Retina (tissue), 1 donor: ENCODE measurements around the gene ABHD17A.
A peak's percentile ranks its signal among the peaks of the same experiment; 100 is the strongest.

Experiments
- DNase-seq: peaks from one replicate; pipeline ENCODE4 v3.0.0-alpha.2; 2016

ABHD17A gene

DNA sequence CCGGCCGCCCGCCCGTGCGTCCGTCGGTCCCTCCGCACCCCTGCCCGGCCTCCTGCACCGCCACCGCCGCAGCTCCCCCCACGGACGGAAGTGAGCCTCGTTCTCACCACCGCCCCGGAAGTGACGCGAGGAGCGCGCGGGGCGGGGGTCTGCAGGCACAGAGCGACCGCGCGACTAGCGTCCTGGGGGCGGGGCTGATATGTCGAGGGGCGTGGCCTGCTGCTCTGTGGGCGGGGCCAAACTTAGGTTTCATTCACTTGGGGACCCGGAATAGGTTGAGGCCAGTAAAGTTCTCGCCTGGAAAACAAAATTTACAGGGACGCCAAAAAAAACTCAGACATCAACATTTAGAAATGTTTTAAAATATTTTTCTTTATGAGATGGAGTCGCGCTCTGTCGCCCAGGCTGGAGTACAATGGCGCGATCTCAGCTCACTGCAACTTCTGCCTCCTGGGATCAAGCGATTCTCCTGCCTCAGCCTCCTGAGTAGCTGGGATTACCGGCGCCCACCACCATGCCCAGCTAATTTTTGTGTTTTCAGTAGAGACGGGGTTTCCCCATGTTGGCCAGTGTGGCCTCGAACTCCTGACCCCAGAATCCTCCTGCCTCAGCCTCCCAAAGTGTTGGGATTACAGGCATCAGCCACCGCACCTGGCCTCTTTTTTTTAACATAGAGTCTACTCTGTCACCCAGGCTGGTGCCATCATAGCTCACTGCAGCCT lies at the start of gene ABHD17A:
Gene ABHD17A, minus strand, starts transcription at position 99 of the 722 bp plus-strand sequence. CDS start 3,930 bp downstream, outside the sequence.
- peak; percentile 94 for DNase-seq

- no peak for DNase-seq
Measured at GRCh38 chr19:1933942-1934341, 48.6 kb upstream of the ABHD17A start.

GRCh38 chr19:1933244-1933643 lies 47.9 kb upstream of the ABHD17A start:
- DNase-seq, result no peak

DNA sequence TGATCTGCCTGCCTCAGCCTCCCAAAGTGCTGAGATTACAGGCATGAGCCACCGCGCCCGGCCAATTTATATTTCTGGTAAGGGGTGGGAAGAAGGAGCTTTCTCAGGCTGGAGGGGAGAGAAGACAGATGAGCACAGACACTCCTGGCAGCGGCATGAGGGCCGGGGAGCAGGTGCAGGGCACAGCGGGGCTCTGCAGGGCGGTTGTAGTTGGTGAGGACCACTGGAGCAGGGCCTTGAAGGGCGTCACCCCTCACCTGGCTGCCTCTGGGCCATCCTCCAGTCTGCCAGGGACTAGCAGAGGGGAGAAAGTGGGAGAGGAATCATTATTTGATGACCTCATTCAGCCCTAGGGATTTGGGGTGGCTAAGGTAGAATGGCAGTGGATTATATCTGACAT lies 47.1 kb upstream of the ABHD17A start:
- DNase-seq, result no peak

- DNase-seq, result no peak
Measured at GRCh38 chr19:1931445-1931844, 46.1 kb upstream of the ABHD17A start.

GRCh38 chr19:1929021-1929742 lies 43.9 kb upstream of the ABHD17A start:
- DNase-seq, result peak; percentile 90

DNA sequence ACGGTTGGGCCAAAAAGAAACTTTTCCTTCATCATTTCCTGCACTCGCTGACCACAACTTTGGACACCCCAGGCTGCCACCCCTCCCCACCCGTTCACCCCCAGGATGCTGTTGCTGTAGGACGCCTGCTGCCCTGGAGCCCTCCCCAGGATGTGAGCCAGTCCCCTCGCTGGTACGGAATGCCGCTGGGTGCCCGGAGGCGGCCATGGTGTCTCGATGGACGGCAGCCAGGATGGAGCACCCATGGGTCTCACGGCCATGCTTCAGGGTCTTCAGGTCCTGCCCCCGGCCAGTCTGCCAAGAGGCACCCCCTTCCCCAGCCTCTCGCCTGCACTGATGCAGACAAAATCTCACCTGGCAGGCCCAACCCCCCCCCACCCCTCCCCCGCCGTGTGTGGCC lies 40.2 kb upstream of the ABHD17A start:
- DNase-seq, result no peak

DNA sequence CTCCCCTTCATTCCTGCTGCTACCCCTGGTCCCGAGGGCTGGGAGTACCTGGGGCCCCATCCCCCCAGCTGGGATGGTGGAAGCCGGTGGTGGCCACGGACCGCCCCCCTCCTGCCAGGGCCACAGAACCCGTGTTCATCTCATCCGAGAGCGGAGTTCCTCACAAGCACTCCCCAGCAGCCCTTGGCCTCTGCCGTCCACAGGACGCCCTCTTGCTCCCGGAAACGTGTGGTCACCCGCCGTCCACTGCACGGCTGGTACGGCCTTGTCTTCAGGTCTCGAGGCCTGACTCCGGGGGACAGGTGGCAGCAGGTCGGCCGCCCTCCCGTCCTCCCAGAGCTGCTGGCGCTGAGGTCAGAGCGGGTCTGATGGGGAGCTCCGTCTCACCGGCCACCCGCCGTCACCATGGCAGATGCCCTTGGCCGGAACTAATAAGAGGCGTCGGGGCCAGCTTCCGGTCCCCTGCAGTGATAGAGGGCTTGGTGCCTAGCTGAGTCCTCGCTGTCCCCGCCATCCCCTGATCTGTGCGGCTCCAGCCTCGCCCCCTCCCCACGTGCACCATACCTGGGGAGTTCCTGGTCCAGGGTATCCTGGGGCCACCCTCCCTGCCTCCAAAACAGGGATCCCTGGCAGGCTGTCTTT lies 39.1 kb upstream of the ABHD17A start:
- no peak for DNase-seq

GRCh38 chr19:1923319-1923718 lies 38.0 kb upstream of the ABHD17A start:
- DNase-seq, result no peak

DNA sequence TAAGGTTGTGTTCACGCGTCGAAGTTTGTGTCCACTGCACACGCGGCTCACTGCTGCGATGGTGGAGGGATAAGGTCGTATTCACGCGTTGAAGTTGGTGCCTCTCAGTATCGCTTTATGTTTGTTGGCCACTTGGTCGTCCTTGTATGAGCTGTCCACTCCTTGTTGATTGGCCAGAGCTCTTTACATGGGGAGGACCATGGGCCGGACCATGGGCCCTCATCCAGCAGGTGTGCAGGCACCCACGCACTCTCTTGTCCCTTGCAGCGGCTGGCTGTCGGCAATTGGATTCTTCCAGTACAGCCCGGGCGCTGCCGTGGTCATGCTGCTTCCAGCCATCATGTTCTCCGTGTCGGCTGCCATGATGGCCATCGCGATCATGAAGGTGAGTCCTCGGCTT lies 37.5 kb upstream of the ABHD17A start:
- DNase-seq, result no peak

GRCh38 chr19:1921825-1922224 lies 36.5 kb upstream of the ABHD17A start:
- DNase-seq, result no peak

- DNase-seq, result no peak
Measured at GRCh38 chr19:1921326-1921725, 36.0 kb upstream of the ABHD17A start.

- no peak for DNase-seq
Measured at GRCh38 chr19:1920644-1921043, 35.3 kb upstream of the ABHD17A start.

GRCh38 chr19:1918975-1919374 lies 33.7 kb upstream of the ABHD17A start:
- no peak for DNase-seq

GRCh38 chr19:1917926-1918325 lies 32.6 kb upstream of the ABHD17A start:
- no peak for DNase-seq

DNA sequence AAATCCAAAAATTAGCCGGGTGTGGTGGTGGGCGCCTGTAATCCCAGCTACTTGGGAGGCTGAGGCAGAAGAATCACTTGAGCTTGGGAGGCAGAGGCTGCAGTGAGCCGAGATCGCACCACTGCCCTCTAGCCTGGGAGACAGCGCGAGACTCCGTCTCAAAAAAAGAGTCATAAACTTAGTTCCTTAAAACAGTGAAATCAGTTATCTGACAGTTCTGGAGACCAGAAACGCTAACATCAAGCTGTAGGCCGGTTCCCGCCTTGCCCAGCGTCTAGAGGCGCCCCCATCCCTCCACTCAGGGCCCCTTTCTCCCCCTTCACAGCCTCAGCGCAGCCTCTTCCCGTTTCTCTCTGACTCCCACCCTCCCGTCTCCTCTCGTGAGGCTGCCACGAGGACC lies 31.9 kb upstream of the ABHD17A start:
- no peak for DNase-seq

DNA sequence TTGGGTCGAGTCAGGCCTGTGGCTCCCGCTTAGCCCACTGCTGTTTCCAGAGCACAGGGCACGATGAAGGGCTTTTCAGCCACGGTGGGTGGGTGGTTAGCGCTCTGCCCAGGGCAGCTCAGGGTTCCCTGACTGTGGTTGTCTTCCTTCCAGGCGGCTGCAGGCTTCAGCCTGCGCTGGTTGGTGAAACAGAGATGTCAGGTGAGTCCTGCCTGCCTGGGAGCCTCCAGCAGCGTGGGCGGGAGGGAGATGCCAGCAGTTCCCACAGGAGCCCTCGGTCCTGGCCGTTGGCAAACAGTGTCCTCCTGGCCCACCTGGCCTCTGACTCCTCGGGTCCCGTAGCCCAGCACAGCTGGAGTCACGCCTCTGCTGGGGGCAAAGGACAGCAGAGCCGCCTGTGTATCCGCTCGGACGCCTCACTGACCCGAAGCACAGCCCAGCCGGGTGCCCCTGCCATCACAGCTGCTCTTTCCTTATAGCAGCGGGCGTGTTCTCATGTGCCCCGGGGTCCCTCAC lies 29.6 kb upstream of the ABHD17A start:
- no peak for DNase-seq

GRCh38 chr19:1913781-1914577 lies 28.7 kb upstream of the ABHD17A start:
- no peak for DNase-seq

GRCh38 chr19:1912760-1913505 lies 27.6 kb upstream of the ABHD17A start:
- DNase-seq, result no peak

- no peak for DNase-seq
Measured at GRCh38 chr19:1911995-1912394, 26.7 kb upstream of the ABHD17A start.

DNA sequence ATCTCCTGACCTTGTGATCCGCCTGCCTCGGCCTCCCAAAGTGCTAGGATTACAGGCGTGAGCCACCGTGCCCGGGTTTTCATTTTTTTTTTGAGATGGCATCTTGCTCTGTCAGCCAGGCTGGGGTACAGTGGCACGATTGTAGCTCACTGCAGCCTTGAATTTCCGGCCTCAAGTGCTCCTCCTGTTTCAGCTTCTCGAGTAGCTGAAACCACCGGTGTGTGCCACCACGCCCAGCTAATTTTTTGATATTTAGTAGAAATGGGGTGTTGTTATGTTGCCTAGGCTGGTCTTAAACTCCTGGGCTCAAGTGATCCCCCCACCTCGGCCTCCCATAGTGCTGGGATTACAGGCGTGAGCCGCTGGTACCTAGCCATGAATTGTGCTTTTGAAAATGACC lies 25.8 kb upstream of the ABHD17A start:
- no peak for DNase-seq

- DNase-seq, result no peak
Measured at GRCh38 chr19:1910177-1910576, 24.9 kb upstream of the ABHD17A start.
